ENCODE measurements around the gene FGF18.
"Not testable (repeated sequence)": the region's sequence is repeated elsewhere in the genome, so short reads cannot be mapped to it uniquely, and the experiment has no call there.

Gene FGF18

DNA sequence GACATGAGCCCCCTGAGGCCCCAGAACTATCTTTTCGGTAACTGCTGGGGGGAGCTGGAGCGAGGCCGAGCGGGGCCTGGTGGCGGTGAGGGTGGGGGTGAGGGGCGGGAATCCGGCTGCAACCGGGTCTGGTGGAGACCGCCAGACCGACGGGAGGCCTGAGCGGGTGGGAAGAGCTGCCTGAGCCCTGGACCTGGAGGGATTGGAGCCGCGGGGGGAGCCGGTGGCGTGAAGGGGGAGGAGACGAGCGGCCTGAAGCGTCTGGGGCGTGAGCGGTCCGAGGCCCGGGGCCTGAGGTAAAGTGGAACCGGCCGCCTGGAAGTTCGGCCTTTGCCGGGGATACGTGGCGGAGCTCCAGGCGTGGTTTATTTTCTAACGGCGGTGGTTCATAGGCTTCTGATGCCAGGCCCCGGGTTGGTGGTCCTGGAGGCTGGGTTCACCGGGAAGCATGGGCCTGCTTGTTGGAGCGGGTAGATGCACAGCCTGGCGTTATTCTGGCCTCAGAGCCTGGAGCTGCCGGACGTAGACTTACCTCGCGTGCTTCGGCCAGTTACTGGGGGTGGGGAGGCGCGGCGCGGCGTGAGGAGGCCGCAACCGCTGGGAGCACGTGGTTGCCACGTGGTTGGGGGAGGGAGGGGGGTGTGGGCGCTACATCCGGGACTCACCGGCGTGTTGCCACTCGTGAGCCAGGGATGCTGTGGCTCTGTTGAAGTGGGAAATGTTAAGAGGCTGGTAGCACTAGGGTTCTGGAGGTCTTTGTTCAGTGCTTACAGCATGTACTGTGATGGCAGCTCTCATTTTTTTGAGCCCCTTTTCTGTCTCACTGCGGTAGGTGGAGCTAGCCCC lies 31.3 kb upstream of the FGF18 start:
- TF ChIP-seq Cebpa-rat (IDR thresholded peaks at IDR 0.05), result no peak
- peak overlapping the region; percentile 84 for H3K4me2 ChIP-seq

DNA sequence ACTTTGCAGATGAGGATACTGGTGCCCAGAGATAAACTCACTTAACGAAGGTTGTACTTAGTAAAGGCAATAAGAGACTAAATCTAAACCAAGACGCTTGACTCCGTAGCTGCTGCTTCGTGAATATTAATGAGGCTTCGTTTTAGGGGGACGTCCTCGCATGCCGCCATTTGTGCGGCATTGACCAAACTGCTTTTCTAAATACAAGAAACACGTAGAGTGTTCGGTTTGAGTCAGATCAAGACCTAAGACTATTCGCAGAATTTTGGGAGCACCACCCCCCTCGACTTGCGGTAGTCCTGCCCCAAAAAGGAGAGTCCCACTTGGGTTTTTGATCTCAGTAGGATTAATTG lies 30.7 kb upstream of the FGF18 start:
- TF ChIP-seq Cebpa-rat (IDR thresholded peaks at IDR 0.05), result no peak
- Histone ChIP-seq H3K4me1 (peaks cover 35% of the 10 kb centered on the region), H3K27ac (peak overlapping the region; percentile 98), H3K9me3 (no peaks in the 10 kb centered on the region), H3K4me2 (peak overlapping the region; percentile 84), H3K9ac (peak overlapping the region; percentile 99), H3K4me3 (peak overlapping the region; percentile 95), H4K20me1 (peaks cover 60% of the 10 kb centered on the region), H3K36me3 (peaks cover 43% of the 10 kb centered on the region), H3K27me3 (no peaks in the 10 kb centered on the region)

More for the DNA sequence above, 31.3 kb upstream of the FGF18 start:
- Histone ChIP-seq H3K4me3 (peak overlapping the region; percentile 95), H3K9me3 (no peaks in the 10 kb centered on the region), H3K36me3 (peaks cover 37% of the 10 kb centered on the region), H3K27me3 (no peaks in the 10 kb centered on the region), H3K9ac (peak overlapping the region; percentile 99), H3K27ac (peak overlapping the region; percentile 98), H3K4me1 (peaks cover 35% of the 10 kb centered on the region), H4K20me1 (peaks cover 54% of the 10 kb centered on the region)

DNA sequence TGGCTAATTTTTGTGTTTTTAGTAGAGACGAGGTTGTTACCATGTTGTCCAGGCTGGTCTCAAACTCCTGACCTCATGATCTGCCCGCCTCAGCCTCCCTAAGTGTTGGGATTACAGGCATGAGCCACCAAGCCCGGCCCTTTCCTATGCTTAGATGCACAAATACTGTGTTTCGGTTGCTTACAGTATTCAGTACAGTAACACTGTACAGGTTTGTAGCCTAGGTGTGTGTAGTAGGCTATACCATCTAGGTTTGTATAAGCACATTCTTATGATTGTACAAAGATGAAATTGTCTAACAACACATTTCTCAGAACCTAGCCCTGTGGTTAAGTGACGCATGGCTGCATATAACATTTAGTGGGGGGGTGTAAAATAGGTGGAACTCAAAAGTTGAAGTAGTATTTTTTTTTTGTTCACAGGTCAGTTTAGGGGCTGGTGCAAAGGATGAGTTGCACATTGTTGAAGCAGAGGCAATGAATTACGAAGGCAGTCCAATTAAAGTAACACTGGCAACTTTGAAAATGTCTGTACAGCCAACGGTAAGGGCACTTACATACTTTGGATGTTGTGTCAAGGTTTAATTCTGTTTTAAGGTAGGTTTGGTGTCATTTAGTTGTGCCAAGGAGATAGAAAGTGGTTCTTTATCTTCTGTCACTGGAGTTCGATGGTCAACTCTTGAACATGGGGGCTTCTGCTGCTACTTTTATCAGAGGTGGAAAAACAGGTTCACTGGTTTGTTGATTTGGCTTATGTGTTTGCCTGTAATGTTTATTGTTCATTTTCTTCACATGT lies 28.4 kb upstream of the FGF18 start:
- Histone ChIP-seq H3K4me2 (peak overlapping the region; percentile 84), H3K27me3 (no peaks in the 10 kb centered on the region), H3K9me3 (no peaks in the 10 kb centered on the region), H3K27ac (no peak overlapping the region), H3K9ac (no peak overlapping the region), H3K4me1 (peaks cover 35% of the 10 kb centered on the region), H3K4me3 (peak overlapping the region; percentile 95; the same call in 1 of the 2 replicates), H4K20me1 (peaks cover 83% of the 10 kb centered on the region), H3K36me3 (peaks cover 66% of the 10 kb centered on the region)
- no peak for TF ChIP-seq Cebpa-rat (IDR thresholded peaks at IDR 0.05)

DNA sequence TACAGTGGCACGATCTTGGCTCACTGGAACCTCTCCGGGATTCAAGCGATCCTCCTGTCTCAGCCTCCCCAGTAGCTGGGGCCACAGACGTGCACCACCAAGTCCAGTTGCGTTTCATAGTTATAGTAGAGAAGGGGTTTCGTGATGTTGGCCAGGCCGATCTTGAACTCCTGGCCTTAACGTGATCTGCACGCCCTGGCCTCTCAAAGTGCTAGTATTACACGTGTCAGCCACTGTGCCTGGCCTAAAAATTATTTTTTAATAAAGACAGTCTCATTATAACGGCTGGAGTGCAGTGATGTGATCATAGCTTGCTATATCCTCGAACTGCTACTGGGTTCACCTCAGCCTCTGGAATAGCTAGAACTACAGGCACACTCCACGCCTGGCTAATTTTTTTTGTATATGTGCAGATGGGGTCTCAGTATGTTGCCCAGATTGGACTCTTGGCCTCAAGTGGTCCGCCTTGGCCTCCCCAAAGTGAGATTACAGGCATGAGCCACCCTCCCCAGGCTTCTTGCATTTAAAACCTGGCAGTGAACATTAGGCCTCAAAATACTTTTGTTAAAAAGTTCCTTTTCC lies 27.4 kb upstream of the FGF18 start:
- H3K9ac ChIP-seq, result no peak overlapping the region

DNA sequence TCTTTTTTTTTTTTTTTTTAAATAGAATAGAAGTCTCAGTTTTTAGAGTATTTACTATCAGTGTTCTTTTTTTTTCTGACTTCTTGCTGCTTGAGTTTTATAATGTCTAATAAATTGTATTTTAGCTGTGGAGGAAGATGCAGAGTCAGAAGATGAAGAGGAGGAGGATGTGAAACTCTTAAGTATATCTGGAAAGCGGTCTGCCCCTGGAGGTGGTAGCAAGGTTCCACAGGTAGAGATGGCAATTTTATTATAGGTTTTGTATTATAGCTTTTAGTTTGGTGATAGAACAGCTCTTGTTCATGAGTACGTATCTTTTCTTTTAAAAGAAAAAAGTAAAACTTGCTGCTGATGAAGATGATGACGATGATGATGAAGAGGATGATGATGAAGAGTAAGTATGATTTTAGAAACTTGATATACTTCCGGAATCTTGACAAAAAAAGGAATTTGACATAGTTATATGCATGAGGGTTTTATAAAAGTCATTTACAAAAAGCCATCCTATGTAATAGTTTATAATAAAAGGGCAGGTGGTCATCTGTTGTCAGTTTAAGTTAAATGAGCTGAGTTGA lies 26.8 kb upstream of the FGF18 start:
- no peak overlapping the region for H3K4me2 ChIP-seq
- no peaks in the 10 kb centered on the region for H3K27me3 ChIP-seq
- no peak overlapping the region for H3K27ac ChIP-seq
- peaks cover 99% of the 10 kb centered on the region for H4K20me1 ChIP-seq
- peaks cover 82% of the 10 kb centered on the region for H3K36me3 ChIP-seq
- peaks cover 29% of the 10 kb centered on the region for H3K4me1 ChIP-seq
- H3K9ac ChIP-seq, result no peak overlapping the region
- TF ChIP-seq Cebpa-rat (IDR thresholded peaks at IDR 0.05), result no peak
- H3K9me3 ChIP-seq, result no peaks in the 10 kb centered on the region
- no peak overlapping the region for H3K4me3 ChIP-seq

More for the DNA sequence above, 27.4 kb upstream of the FGF18 start:
- Histone ChIP-seq H3K27ac (no peak overlapping the region), H3K4me1 (peaks cover 29% of the 10 kb centered on the region), H3K4me3 (no peak overlapping the region), H4K20me1 (peaks cover 93% of the 10 kb centered on the region), H3K27me3 (no peaks in the 10 kb centered on the region), H3K9me3 (no peaks in the 10 kb centered on the region), H3K4me2 (peak overlapping the region; percentile 8; the same call in 1 of the 2 replicates), H3K36me3 (peaks cover 76% of the 10 kb centered on the region)
- no peak for TF ChIP-seq Cebpa-rat (IDR thresholded peaks at IDR 0.05)

DNA sequence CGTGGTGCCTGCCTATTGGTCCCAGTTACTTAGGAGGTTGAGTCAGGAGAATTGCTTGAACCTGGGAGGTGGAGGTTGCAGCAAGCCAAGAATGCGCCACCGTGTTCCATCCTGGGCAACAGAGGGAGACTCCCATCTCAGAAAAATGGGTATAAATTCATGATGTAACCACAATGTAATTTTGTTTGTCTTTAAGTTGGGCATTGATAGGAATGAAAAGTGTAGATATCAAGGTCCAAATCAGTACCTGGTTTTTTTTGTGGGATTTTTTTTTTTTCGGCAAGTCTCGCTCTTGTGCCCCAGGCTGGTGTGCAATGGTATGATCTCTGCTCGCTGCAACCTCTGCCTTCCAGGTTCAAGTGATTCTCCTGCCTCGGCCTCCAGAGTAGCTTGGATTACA lies 24.4 kb upstream of the FGF18 start:
- Histone ChIP-seq H3K9me3 (peaks cover 12% of the 10 kb centered on the region; the same call in 1 of the 2 replicates), H3K4me2 (no peak overlapping the region), H3K9ac (no peak overlapping the region), H3K27ac (no peak overlapping the region), H3K27me3 (no peaks in the 10 kb centered on the region), H4K20me1 (peaks cover 100% of the 10 kb centered on the region), H3K36me3 (peaks cover 100% of the 10 kb centered on the region), H3K4me3 (no peak overlapping the region), H3K4me1 (peaks cover 23% of the 10 kb centered on the region)
- no peak for TF ChIP-seq Cebpa-rat (IDR thresholded peaks at IDR 0.05)

DNA sequence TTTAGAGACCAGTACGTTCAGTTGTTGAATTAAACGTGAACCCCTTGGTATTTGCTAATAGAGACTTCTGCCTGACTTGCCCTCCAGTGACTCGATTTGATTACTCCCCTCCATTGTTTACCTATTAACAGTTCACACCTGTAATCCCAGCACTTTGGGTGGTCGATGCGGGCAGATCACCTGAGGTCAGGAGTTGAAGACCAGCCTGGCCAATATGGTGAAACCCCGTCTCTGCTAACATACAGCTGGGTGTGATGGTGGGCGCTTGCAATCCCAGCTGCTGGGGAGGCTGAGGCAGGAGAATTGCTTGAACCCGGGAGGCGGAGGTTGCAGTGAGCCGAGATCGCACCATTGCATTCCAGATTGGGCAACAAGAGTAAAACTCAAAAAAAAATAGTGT lies 22.9 kb upstream of the FGF18 start:
- not testable (repeated sequence) for H3K4me2 ChIP-seq, H3K27me3 ChIP-seq, H3K9ac ChIP-seq, H3K4me3 ChIP-seq, H3K4me1 ChIP-seq, H3K27ac ChIP-seq
- Histone ChIP-seq H3K36me3 (peaks cover 100% of the 10 kb centered on the region), H4K20me1 (peaks cover 100% of the 10 kb centered on the region), H3K9me3 (peaks cover 27% of the 10 kb centered on the region)

DNA sequence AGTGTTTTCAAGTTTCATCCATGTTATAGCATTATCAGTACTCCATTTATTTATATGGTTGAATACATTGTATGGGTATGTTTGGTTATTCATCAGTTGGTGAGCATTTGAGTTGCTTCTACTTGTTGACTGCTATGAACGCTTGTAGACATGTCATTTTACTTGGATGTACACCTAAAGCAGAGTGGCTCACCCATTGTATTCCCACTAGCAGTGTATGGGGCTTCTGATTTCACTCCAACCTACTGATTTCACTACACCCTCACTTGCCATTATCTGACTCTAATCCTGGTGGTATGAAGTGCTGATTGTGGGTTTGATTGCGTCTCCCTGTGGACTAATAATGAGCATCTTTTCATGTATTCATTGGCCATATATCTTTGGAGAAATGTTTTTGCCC lies 22.3 kb upstream of the FGF18 start:
- Histone ChIP-seq H3K36me3 (peaks cover 98% of the 10 kb centered on the region), H3K27me3 (no peaks in the 10 kb centered on the region), H4K20me1 (peaks cover 98% of the 10 kb centered on the region), H3K9me3 (peaks cover 30% of the 10 kb centered on the region), H3K4me3 (no peak overlapping the region), H3K27ac (no peak overlapping the region), H3K4me1 (peaks cover 2% of the 10 kb centered on the region; the same call in 1 of the 2 replicates), H3K9ac (no peak overlapping the region), H3K4me2 (no peak overlapping the region)
- no peak for TF ChIP-seq Cebpa-rat (IDR thresholded peaks at IDR 0.05)

DNA sequence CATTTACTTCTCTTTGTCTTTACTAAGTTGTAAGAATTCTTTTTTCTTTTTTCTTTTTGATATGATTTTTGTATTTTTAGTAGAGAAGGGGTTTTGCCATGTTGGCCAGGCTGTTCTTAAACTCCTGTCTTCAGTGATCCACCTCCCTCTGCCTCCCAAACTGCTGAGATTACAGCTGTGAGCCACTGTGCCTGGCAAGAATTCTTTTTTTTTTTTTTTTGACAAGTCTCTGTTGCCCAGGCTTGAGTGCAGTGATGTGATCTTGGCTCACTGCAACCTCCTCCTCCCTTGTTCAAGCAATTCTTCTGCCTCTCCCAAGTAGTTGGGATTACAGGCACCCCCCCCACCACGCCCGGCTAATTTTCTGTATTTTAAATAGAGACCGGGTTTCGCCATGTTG lies 21.8 kb upstream of the FGF18 start:
- H3K27ac ChIP-seq, result no peak overlapping the region
- peaks cover 94% of the 10 kb centered on the region for H4K20me1 ChIP-seq
- peaks cover 94% of the 10 kb centered on the region for H3K36me3 ChIP-seq

DNA sequence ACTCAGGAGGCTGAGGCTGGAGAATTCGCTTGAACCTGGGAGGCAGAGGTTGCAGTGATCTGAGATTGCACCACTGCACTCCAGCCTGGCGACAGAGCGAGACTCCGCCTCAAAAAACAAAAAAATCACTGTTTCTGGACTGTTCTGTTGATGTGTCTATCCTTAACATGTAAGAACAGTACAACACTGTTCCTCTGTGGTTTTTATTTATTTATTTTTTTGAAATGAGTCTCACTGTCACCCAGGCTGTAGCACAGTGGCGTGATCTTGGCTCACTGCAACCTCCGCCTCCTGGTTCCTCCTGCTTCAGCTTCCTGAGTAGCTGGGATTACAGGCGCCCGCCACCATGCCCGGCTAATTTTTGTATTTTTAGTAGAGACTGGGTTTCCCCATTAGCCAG lies 20.8 kb upstream of the FGF18 start:
- H3K9ac ChIP-seq, H3K4me1 ChIP-seq, H3K27ac ChIP-seq, H3K27me3 ChIP-seq, H3K4me2 ChIP-seq, H3K4me3 ChIP-seq: not testable (repeated sequence)
- H4K20me1 ChIP-seq, result peaks cover 83% of the 10 kb centered on the region
- H3K36me3 ChIP-seq, result peaks cover 83% of the 10 kb centered on the region
- H3K9me3 ChIP-seq, result peaks cover 30% of the 10 kb centered on the region

More for the DNA sequence above, 21.8 kb upstream of the FGF18 start:
- Histone ChIP-seq H3K9ac (no peak overlapping the region), H3K27me3 (no peaks in the 10 kb centered on the region), H3K9me3 (peaks cover 30% of the 10 kb centered on the region), H3K4me1 (no peaks in the 10 kb centered on the region), H3K4me3 (no peak overlapping the region), H3K4me2 (no peak overlapping the region)
- TF ChIP-seq Cebpa-rat (IDR thresholded peaks at IDR 0.05), result no peak
